GM15510 (cell line): ENCODE results near the gene CCNG2.

ENCODE experiments used
- POLR2A ChIP-seq: IDR thresholded peaks from 3 replicates; pipeline ENCODE4 v1.6.1; 2011; ENCODE audit warnings: borderline replicate concordance; ENCODE audit not compliant: insufficient read length; ENCODE audit errors: extremely low read depth

CCNG2 gene

DNA sequence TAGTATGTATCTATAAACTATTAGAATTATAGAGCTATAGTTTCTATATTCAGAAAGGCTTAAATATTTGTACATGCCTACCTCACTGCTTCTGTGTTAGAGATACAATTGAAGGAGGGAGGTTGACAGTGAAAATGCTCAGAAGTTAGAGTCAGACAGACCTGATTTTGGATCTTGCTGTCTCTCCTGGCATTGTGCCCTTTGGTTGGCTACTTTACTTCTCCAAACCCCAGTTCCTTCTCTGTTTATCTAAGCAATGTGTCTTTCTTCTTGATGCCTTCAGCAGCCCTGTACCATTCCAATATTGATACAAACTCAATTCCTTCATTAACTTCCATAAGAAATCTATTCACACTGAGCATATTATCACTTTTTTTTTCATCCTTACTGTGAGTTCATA lies 28.7 kb downstream of the CCNG2 start:
- no peak for TF ChIP-seq POLR2A

DNA sequence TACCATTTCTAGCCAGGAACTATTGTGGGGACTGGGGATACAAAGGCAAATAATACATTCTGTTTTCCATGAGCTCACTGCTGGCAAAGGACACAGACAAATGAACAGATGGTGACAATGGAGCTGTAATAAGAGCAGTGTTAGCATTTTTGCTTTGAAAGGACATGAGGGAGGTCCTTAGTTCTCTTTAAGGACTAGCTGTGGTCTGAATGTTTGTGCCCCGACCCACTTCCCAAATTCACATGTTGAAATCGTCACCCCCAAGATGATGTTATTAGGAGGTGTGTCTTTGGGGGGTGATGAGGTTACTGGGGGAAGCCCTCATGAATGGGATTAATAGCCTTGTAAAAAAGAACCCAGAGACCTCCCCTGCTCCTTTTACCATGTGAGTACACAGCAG lies 30.3 kb downstream of the CCNG2 start:
- no peak for TF ChIP-seq POLR2A

DNA sequence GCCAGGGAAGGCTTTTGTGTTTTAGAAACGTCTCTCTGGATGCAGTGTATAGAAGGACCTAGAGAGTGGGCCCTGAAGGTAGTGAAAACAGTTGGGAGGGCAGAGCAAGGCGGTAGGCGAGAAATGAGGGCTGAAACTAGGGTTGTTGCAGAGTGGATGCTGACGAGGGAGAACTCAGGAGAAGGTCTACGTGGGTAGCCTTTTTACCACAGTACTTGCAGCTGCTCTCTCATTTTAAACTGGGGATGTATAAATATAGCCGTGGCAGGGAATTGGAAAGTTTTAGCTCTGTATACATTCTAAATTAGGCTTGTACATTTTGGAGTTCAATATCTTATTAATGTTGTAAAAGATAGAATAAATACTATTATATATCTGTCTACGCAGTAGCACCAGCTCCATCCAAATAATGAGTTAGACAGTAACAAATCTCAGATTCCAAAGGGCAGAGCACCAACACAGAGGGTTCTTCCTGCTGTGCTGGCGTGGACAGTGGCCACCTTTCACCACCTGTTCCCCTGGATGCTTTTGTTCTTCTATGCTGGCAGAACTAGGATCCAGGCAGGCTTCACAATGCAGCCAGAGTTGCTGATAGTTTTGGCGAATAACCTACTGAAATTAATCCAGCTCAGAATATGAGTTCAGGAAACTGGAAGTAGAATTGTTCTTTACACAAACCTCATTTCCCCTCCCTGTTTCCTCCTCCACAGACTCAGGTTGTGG lies 31.7 kb downstream of the CCNG2 start:
- no peak for TF ChIP-seq POLR2A

DNA sequence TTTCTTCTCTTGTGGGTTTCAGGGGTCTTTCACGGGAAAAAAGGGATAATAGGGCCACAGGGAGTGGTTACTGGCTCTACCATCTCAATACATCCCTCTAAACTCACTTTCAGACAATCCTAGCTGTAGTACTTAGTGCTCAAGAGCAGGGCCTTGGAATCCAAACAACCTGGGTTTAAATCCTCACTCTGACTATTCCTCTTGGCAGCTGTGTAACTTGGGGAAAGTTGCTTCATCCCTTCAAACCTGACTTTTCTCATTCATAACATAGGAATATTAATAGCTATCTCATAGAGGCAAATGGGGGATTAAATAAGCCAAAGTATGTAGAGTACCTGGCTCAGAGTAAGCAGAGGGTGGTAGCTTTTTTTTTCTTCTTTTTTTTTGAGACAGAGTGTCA lies 32.4 kb downstream of the CCNG2 start:
- no peak for TF ChIP-seq POLR2A

DNA sequence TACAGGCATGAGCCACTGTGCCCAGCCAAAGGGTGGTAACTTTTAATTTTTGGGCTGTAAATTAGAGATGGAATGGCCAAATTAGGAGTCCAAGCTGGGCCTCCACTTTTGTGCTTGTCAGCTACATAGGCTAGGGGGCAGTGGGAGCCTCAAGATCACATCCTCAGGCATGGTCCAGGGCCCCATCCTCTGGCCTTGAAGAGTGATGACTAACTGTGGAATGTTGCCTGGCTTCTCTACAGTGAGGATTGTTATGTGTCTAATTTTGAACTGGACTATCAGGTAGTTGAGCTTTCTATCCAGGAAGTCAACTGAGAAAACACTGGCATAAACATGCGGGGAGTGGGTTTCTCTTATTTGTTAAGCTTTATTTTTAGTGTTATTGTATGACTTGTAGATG lies 33.0 kb downstream of the CCNG2 start:
- TF ChIP-seq POLR2A, result no peak

DNA sequence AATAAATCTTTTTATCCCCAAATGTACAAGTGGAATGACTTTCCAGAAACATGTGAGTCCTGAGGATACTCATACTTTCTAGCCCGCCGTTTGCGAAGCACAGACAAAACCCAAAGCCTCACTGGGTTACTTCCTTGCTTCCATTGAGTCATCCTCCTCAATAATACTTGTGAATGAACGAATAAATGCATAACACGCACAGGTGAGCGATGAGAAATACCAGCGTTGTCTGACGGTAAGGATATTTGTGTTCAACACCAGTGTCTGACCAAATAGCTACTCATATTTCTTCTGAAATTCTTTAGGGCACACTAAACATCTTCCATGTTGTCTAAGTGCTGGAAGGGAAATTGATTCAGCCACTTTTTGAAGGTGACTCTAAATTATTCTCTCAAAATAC lies 36.0 kb downstream of the CCNG2 start:
- TF ChIP-seq POLR2A, result no peak

DNA sequence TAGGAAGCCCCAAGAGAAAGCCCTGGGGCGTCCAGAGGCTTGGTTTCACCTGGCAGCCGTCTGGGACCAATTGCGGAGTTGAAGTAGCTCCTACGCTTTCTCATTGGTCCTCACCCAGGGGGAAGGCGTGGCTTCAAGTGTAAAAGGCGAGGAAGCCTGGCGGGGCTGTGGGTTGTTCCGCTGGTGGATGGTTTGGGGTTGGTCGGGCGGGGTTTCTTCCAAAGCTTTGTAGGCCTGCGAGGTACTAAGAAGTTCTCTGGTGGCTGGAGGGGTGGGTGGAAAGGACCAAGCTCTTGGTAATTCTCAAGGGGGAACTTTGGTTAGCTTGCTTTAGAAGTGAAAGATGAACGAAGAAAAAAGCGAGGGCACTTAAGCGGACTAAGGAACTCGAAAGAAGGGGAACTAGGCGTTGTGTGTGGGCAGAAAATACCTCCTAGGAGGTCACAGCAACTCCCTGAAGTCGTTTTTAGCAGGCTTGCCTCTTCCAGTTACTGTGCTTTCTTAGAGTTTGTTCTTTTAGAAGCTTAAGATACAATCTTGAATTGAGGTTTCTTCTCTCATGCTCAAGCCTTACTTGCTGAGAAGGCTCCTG lies 36.6 kb downstream of the CCNG2 start:
- peak; percentile 63 for TF ChIP-seq POLR2A

DNA sequence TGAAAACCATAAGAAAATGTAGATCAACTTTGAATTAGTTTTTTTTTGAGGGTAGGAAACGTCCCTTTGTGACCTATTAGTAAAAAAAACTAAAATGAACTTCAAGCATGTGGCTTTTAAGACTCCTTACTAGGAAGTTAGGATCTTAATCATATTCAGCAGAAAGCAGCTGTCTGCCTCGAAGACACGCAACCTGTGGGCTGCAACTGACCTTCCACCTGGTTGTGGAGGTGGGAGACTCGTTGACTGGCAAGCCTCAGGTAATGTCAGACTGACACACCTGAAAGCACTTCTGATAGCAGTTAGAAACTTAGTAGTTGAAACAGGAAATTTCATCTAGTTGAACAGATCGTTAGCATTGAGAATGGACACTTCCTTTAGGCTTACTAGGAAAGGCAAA lies 37.4 kb downstream of the CCNG2 start:
- TF ChIP-seq POLR2A, result no peak

DNA sequence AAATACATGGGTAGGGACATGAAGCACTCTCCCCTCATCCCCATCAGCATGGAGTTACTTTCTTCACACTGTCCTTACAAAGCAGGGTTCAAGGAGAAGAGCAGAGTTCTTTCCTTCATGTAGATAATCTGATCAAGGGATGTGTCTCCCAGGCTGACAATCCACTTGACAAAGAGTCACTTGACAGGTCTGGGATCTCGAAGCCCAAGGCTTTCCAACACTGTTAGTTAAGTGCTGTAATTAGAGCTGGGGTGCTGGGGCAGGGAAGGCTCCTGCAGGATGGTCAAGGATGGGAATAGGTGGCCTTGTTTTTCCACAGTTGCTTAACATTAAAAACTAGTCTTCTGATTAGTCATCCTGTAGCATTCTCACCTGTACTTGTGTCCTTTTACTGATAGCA lies 38.0 kb downstream of the CCNG2 start:
- no peak for TF ChIP-seq POLR2A

DNA sequence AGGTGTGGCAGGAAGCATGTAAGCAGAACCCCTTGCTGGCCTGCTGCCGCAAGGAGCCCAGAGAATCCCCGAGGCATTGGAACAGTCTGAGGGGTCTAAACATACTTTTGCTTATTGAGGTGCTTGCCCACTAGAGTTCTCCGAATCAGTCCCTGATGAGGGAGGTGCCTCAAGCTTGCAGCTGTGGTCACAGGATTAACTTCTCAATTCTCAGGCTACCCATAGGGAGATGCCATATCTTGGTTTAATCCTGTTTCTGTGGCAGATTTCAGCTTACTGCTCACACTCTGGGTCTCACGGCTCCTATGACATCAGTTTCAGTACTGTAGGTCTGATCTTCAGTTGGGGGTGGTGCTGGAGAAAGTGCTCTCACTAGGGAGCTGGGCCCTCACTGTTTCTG lies 39.9 kb downstream of the CCNG2 start:
- TF ChIP-seq POLR2A, result no peak

DNA sequence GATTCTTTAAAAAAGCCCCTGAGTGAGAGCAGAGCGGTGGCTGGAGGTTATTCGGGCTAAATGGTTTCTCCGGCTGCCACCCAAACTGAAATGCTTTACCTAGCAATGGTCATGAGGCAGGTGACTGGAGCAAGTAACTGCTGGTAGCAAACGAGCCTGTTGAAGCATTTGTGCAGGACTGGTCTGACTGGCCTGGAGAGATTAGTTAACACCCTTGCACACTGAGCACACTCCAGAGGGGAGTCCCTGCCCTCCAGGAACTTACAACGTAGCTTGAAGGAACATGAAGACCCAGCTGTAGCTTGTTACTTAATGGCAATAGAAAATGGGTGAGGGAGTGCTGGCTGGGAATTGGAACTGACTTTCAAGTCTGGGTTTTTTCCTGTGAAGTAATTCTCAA lies 40.4 kb downstream of the CCNG2 start:
- TF ChIP-seq POLR2A, result no peak

DNA sequence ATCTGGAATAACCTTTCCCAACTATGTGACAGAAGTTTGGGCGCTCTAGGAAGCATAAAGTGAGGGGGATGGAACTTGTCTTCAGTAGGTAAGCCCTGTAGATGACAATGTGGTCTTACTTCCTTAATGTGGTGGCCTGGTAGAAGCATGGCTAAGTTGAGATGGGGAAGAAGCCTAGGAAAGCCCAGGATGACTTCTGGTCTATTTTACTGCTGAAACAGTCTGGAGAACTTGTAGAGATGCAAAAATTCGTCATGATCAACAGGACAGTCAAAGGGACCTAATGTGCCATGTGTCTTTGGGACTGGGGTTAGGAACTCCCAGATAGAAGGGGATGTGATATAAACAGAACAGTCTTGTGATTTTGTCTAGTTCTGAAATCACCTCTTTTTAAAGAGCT lies 40.8 kb downstream of the CCNG2 start:
- TF ChIP-seq POLR2A, result no peak

DNA sequence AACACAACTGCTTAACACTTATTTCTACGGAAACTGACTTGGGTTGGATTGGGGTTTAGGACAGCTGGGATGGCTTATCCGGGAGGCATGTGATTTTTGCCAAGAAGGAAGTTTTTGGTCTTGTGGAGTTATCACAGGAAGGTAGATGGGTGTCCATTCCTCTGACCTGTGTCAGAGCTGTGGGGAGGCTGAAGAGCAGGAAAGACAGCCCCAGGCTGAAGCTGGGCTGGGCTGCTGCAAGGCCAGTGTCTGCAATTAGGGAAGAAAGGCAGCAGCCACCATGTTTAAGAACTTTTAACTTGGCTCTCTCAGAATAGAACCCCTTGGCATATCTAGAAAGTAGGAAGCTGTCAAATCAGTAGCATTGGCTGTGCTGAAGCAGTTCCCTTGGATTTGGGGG lies 42.3 kb downstream of the CCNG2 start:
- TF ChIP-seq POLR2A, result no peak

DNA sequence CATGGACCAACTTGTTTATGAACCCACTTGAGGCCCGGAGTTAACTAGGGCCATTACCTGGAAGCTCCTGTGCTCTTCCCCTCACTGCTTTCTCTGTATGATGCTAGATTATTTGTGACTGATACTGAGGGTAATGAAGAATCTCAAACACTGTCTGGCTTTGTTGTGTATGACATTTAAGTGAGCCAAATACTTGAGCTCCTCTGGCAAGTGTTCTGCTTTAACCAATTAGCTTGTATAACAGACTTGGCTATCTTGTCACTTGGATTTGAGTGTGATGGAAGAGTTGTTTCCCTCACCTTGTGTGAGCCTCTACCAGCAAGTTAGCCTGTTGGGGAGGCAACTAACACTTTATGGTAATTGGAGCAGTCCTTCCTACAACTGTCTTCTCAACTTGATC lies 42.7 kb downstream of the CCNG2 start:
- no peak for TF ChIP-seq POLR2A

DNA sequence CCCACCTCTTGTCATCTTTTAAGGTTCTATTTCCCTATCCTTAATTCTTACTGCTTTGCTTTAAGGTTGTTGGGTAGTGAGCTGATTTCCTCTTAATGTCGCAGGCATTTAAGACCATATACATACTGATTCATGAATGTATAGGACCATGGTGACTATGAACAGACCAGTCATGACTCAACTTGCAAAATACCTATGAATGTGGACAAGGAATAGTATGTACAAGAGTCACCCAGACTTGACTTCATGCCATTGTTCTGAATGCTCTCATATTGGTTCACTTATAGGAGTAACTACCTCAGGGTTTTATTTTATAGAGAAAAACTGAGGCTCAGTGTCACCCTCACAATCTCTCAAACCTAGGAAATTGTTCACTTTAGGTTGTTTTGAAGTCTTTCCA lies 44.3 kb downstream of the CCNG2 start:
- TF ChIP-seq POLR2A, result no peak

DNA sequence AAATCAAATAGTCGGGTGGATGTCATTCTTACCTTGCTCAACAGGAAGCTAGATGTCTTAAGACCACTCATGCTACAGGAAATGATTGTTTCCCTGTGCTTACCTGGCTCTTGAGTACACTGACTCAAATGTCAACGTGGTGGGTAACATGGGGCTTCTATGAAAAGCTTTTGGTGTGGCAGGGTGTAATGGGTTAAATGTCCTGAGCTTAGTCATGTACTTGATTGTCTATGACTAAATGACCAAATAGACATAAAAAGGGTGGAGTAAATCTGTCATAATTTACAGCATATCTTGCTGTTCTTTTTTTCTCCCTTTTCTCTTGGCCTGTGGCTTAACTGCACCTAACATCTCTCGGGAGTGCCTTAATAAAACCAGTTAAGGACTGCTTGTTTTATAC lies 44.9 kb downstream of the CCNG2 start:
- TF ChIP-seq POLR2A, result no peak
